Measurements from ENCODE around the gene RPL37.
"Not testable (repeated sequence)": the region's sequence is repeated elsewhere in the genome, so short reads cannot be mapped to it uniquely, and the experiment has no call there.

The RPL37 gene

DNA sequence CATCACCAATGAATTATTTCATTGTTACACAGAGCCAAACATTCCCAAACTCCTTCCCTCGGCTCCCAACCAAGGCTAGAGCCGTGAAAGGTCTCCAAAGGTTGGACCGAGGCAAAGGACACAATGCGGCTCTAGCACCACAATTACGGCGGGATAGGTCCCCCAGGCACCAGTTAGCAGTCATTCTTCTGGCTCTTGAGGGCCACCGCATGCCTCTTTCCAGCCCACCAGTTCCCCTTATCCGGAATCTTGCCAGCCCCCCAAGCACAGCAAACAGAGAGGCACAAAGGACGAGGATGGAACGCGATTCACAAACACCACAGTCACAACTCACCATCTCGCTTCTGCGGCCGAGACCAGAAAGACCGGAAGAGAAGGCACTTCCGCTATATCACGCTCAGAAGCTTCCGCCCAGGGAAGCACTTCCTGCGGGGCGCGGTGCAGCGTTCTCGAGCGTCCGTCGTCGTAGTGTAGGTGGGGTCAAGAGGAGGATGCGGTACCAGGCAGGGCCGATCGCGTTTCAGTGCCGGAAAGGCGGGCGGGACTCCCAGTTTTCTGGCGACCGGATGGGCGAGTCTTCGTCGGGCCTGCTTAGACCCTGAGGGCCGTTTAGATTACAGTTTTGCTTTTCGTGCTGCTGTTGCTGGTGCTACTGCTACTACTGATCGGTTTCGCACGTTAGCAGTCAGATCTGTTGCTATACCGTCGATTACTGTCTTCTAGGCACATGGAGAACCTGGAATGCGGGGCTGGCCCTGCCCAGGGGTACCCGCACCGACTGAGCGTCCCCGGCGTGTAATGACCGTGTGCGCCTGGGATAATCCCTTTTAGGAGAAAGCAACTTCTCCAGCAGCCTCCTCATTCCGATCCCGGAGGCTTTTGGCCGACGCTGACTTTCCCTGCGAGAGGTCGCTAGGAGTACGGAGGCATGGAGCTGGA, at the start of gene RPL37:
TSS of gene RPL37 (minus strand) at position 374 of the 939 bp plus-strand sequence. CDS start at position 337, 37 bp downstream.
- peak within 1 kb of the TSS; percentile 64 to 86 for H3K4me3 ChIP-seq (ENCODE audit: low read depth in 1 of 2, low read length in 2 of 2)
- H3K27me3 ChIP-seq (ENCODE audit: insufficient read depth, low read length, poor library complexity): no peaks in the 10 kb centered on the region
- peaks cover 41% of the 10 kb centered on the region for H3K36me3 ChIP-seq (ENCODE audit: insufficient read depth, low read length)
- H3K4me1 ChIP-seq (ENCODE audit: insufficient read depth, low read length): peaks cover 26% of the 10 kb centered on the region
- H3K4me2 ChIP-seq (ENCODE audit: insufficient read depth, low read length): peak within 1 kb of the TSS; percentile 66
- TF ChIP-seq CTCF (IDR thresholded peaks at IDR 0.05; ENCODE audit: borderline replicate concordance, extremely low read depth, low read length, poor library complexity, severe bottlenecking) (no peak), EZH2 (IDR thresholded peaks at IDR 0.05; ENCODE audit: borderline replicate concordance, low read depth, low read length, severe bottlenecking) (no peak)
- H3K9ac ChIP-seq (ENCODE audit: low read depth, low read length): peak within 1 kb of the TSS; percentile 78
- no peaks in the 10 kb centered on the region for H3K9me3 ChIP-seq (ENCODE audit: insufficient read depth, low read length, severe bottlenecking)
- H3K79me2 ChIP-seq (ENCODE audit: insufficient read depth, low read length): peaks cover 39% of the 10 kb centered on the region
- H4K20me1 ChIP-seq (ENCODE audit: insufficient read depth, low read length): peaks cover 15% of the 10 kb centered on the region; the same call in 1 of the 2 replicates
- DNase-seq: peak; percentile 89
- peak within 1 kb of the TSS; percentile 78 for H3K27ac ChIP-seq (ENCODE audit: low read length)
- H2AFZ ChIP-seq (ENCODE audit: low read depth, low read length): peak within 1 kb of the TSS; percentile 85
- ATAC-seq (ENCODE audit: insufficient read depth, low read depth): peak; percentile 97

GRCh38 chr5:40883051-40883450, 48.0 kb upstream of the RPL37 start:
- not testable (repeated sequence) for DNase-seq; H4K20me1 ChIP-seq (ENCODE audit: insufficient read depth, low read length); H3K9ac ChIP-seq (ENCODE audit: low read depth, low read length); H3K27me3 ChIP-seq (ENCODE audit: insufficient read depth, low read length, poor library complexity); H3K4me2 ChIP-seq (ENCODE audit: insufficient read depth, low read length); ATAC-seq (ENCODE audit: insufficient read depth, low read depth); H2AFZ ChIP-seq (ENCODE audit: low read depth, low read length); H3K79me2 ChIP-seq (ENCODE audit: insufficient read depth, low read length); H3K27ac ChIP-seq (ENCODE audit: low read length); H3K9me3 ChIP-seq (ENCODE audit: insufficient read depth, low read length, severe bottlenecking); H3K4me3 ChIP-seq (ENCODE audit: low read depth in 1 of 2, low read length in 2 of 2); H3K4me1 ChIP-seq (ENCODE audit: insufficient read depth, low read length); H3K36me3 ChIP-seq (ENCODE audit: insufficient read depth, low read length)

DNA sequence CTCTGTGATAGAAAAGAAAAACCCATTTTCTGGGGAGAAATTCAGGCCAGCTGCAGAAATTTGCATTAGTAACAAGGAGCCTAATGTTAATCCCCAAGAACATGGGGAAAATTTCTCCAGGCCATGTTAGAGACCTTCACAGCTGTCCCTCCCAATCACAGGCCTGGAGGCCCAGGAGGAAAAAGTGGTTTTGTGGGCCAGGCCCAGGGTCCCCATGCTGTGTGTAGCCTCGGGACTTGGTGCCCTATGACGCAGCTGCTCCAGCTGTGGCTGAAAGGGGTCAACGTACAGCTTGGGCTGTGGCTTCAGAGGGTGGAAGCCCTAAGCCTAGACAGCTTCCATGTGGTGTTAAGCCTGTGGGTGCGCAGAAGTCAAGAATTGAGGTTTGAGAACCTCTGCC, 47.3 kb upstream of the RPL37 start:
- Histone ChIP-seq H3K4me2 (ENCODE audit: insufficient read depth, low read length) (no peak overlapping the region), H2AFZ (ENCODE audit: low read depth, low read length) (no peak overlapping the region), H3K27me3 (ENCODE audit: insufficient read depth, low read length, poor library complexity) (no peaks in the 10 kb centered on the region), H4K20me1 (ENCODE audit: insufficient read depth, low read length) (no peaks in the 10 kb centered on the region), H3K36me3 (ENCODE audit: insufficient read depth, low read length) (no peaks in the 10 kb centered on the region), H3K9ac (ENCODE audit: low read depth, low read length) (no peak overlapping the region), H3K9me3 (ENCODE audit: insufficient read depth, low read length, severe bottlenecking) (peaks cover 3% of the 10 kb centered on the region), H3K4me1 (ENCODE audit: insufficient read depth, low read length) (no peaks in the 10 kb centered on the region), H3K27ac (ENCODE audit: low read length) (no peak overlapping the region), H3K79me2 (ENCODE audit: insufficient read depth, low read length) (no peaks in the 10 kb centered on the region), H3K4me3 (ENCODE audit: low read depth in 1 of 2, low read length in 2 of 2) (no peak overlapping the region)
- TF ChIP-seq EZH2 (IDR thresholded peaks at IDR 0.05; ENCODE audit: borderline replicate concordance, low read depth, low read length, severe bottlenecking) (no peak), CTCF (IDR thresholded peaks at IDR 0.05; ENCODE audit: borderline replicate concordance, extremely low read depth, low read length, poor library complexity, severe bottlenecking) (no peak)
- ATAC-seq (ENCODE audit: insufficient read depth, low read depth) (no peak), DNase-seq (no peak)

DNA sequence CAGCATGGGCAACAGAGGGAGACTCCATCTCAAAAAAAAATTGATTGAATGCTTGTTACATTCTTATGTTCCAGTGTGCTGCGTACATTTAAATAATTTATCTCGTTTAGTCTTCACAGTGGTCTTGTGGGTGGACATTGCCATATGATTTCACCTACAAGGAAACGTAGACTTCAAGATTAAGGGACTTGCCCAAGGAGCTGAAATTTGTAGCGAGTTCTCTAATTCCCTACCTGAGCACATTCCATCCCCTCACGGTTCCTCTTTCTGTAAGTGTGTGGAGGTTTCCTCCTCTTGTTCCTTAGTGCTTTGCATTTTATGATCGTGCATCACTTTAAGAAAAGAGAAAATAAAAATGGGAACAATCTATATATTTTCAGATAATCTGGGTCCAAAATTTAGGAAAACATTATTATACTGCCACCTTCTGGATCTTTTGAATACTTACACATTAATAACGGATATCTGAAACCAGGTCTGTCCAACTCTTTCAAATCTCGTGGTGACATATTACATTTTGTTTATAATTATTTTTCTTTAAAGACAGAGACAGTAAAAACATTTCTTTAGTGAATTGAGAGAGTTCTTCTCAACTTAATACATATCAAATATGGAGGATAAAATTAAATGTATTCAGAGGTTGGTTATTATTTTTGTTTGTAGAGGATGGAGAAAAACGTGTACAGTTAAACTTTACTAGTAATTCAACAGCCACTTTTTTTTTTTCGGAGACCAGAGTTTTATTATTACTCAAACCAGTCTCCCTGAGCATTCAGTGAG, 44.3 kb upstream of the RPL37 start:
- H3K79me2 ChIP-seq (ENCODE audit: insufficient read depth, low read length): no peaks in the 10 kb centered on the region
- H3K27ac ChIP-seq (ENCODE audit: low read length): no peak overlapping the region
- no peaks in the 10 kb centered on the region for H3K27me3 ChIP-seq (ENCODE audit: insufficient read depth, low read length, poor library complexity)
- no peak overlapping the region for H3K9ac ChIP-seq (ENCODE audit: low read depth, low read length)
- no peaks in the 10 kb centered on the region for H3K4me1 ChIP-seq (ENCODE audit: insufficient read depth, low read length)
- H4K20me1 ChIP-seq (ENCODE audit: insufficient read depth, low read length): no peaks in the 10 kb centered on the region
- H3K4me2 ChIP-seq (ENCODE audit: insufficient read depth, low read length): peak overlapping the region; percentile 9; the same call in 1 of the 2 replicates
- peak; percentile 61 for ATAC-seq (ENCODE audit: insufficient read depth, low read depth)
- H3K36me3 ChIP-seq (ENCODE audit: insufficient read depth, low read length): no peaks in the 10 kb centered on the region
- TF ChIP-seq CTCF (IDR thresholded peaks at IDR 0.05; ENCODE audit: borderline replicate concordance, extremely low read depth, low read length, poor library complexity, severe bottlenecking): peak; percentile 73
- TF ChIP-seq EZH2 (IDR thresholded peaks at IDR 0.05; ENCODE audit: borderline replicate concordance, low read depth, low read length, severe bottlenecking): no peak
- H3K4me3 ChIP-seq (ENCODE audit: low read depth in 1 of 2, low read length in 2 of 2): no peak overlapping the region
- no peak overlapping the region for H2AFZ ChIP-seq (ENCODE audit: low read depth, low read length)
- H3K9me3 ChIP-seq (ENCODE audit: insufficient read depth, low read length, severe bottlenecking): peaks cover 3% of the 10 kb centered on the region
- no peak for DNase-seq
